T-helper 1 cell treated with Interleukin-12 subunit alpha and Interleukin-12 subunit beta and Interleukin-4 antibody, amounts not matched to agents 30 μg/mL and 1 μg/mL, for 36 hours (primary cell): ENCODE data around the gene C19orf85.

Experiments used
- H3K27ac Mint-ChIP-seq: one replicate; pipeline ENCODE4 v1.8.0; 2021; ENCODE audit warnings: mild to moderate bottlenecking, mixed read lengths
- H3K27me3 Mint-ChIP-seq: one replicate; pipeline ENCODE4 v1.8.0; 2021; ENCODE audit warnings: low read depth, mixed read lengths
- H3K36me3 Mint-ChIP-seq: one replicate; pipeline ENCODE4 v1.8.0; 2021; ENCODE audit warnings: low read depth, mixed read lengths
- H3K4me1 Mint-ChIP-seq: one replicate; pipeline ENCODE4 v1.8.0; 2021; ENCODE audit warnings: low read depth, mixed read lengths
- H3K4me3 Mint-ChIP-seq: one replicate; pipeline ENCODE4 v1.8.0; 2021; ENCODE audit warnings: mild to moderate bottlenecking, moderate library complexity, mixed read lengths
- H3K9me3 Mint-ChIP-seq: one replicate; pipeline ENCODE4 v1.8.0; 2021; ENCODE audit warnings: mixed read lengths

C19orf85 gene

DNA sequence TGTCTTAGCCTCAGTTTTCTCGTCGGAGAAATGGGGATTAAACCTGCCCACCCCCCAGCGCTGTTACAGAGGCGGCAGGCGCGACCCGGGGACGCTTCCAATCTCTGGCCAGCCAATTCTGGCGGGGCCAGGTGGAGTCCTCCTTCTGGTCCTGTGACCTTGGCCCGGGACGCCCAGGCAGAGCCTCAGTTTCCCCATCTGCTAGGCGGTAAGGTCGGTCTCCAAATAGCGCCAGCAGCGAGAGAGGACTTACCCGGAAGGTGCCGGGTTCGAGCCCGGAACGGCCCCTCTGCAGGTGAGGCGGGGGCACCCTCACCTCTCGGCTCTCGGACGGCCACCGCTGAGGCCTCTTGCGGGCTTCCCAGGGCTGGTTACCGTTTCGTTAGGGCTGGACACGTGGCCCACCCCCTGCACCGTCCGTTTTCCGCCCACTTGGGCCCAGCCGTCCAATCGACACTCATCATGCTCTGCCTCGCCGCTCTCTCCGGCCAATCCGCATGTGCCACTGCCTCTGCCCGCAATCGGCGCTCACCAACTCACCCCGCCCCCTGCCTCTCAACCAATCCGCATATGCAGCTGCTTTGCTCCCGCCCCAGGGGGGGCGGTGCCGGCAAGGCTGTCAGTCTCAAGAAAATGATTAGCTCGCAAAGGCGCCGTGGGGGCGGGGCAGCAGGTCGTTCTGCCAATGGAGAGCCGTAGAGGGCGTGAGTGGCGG is 3.1 kb downstream of the C19orf85 start, which contains the start of gene ISOC2:
ISOC2 (minus strand) TSS at position 384 of the 715 bp plus-strand sequence. CDS start 5,156 bp downstream, outside the sequence.
- H3K4me3 Mint-ChIP-seq, result peak within 1 kb of the TSS; percentile 86
- H3K9me3 Mint-ChIP-seq, result no peaks in the 10 kb centered on the region
- H3K36me3 Mint-ChIP-seq, result no peaks in the 10 kb centered on the region
- peaks cover 11% of the 10 kb centered on the region for H3K4me1 Mint-ChIP-seq
- H3K27ac Mint-ChIP-seq, result peak within 1 kb of the TSS; percentile 85
- H3K27me3 Mint-ChIP-seq, result peaks cover 10% of the 10 kb centered on the region

DNA sequence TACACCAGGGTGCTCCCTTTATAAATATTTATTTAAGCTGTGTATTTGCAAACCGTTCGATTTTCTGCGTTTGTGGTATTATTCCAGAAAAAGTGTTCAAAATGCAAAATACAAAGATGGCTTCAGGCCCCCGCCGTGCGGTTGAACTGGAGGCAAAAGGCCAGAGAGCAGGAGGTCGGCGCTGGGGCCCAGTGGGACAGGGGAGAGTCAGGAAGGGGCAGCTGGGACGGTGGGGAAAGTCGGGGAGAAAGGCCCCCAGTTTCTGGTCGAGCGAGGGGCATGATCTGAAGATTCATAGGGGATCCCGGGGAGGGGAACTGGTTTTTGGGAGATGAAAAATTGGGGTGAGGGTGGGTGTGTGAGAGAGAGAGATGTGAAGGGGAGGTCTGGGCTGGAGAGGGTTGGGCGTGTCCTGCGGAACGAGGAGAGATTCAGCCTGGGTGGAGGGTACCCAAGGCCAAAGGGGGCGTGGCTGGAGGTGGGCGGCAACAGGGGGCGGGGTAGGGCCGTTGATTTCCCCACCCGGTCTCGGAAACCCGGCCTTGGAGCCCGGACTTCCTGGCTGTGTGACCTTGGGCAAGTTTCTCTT is 3.8 kb downstream of the C19orf85 start:
- peaks cover 4% of the 10 kb centered on the region for H3K27me3 Mint-ChIP-seq
- peak overlapping the region; percentile 86 for H3K4me3 Mint-ChIP-seq
- no peaks in the 10 kb centered on the region for H3K36me3 Mint-ChIP-seq
- peak overlapping the region; percentile 36 for H3K27ac Mint-ChIP-seq
- peaks cover 11% of the 10 kb centered on the region for H3K4me1 Mint-ChIP-seq
- no peaks in the 10 kb centered on the region for H3K9me3 Mint-ChIP-seq

DNA sequence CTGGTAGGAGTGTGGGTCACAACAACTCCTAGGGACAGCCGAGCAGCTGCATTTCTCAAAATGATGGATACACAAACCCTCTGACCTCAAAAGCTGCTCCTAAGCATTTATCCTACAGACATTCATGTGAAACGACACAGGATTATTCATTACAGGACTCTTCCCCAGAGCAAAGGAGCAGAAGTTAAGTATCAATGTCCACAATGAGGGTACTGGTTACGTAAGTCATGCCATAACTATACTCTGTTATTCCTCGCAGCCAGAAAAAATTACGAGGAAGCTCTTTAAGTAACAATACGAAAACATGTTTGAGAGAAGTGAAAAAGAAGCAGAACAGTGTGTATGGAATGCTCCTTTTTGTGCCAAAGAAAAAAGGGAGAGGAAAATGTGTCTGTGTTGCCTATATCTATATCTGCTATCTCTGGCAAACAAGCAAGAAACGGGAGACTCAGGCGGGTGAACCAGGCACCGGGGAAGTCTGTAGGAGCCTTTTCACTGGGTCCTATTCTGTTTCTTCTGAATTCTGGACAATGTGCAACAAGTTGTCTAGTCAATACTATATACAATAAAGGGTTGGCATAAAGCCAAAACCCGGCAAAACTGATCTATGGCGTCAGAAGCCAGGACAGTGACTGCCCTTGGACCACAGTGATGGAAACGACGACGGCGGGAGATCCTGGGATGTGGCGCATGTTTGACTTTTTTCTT is 4.4 kb downstream of the C19orf85 start:
- H3K27ac Mint-ChIP-seq, result no peak overlapping the region
- no peaks in the 10 kb centered on the region for H3K9me3 Mint-ChIP-seq
- peaks cover 11% of the 10 kb centered on the region for H3K4me1 Mint-ChIP-seq
- H3K4me3 Mint-ChIP-seq, result peak overlapping the region; percentile 86
- H3K27me3 Mint-ChIP-seq, result peaks cover 4% of the 10 kb centered on the region
- no peaks in the 10 kb centered on the region for H3K36me3 Mint-ChIP-seq

DNA sequence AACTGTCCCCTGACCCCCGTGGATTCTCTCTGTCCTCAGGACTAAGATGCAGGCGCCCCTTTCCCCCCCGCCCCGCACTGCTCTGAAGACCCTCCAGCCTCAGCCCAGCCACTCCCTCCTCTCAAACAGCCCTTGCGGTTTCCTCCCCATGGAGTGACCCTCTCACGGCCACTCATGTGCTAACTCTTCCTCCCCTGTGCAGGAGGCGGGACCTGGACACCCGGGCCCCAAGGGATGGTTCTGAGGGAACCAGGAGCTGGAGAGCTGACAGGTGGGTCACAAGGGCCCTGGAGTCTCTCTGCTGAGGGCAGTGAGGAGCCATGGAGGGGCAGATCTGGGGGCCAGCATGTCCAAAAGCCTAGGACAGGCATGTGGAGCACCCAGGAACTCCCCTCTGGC is 5.0 kb downstream of the C19orf85 start:
- Mint-ChIP-seq H3K27ac (no peak overlapping the region), H3K27me3 (peaks cover 7% of the 10 kb centered on the region), H3K4me1 (peaks cover 11% of the 10 kb centered on the region), H3K9me3 (no peaks in the 10 kb centered on the region), H3K4me3 (no peak overlapping the region), H3K36me3 (no peaks in the 10 kb centered on the region)

DNA sequence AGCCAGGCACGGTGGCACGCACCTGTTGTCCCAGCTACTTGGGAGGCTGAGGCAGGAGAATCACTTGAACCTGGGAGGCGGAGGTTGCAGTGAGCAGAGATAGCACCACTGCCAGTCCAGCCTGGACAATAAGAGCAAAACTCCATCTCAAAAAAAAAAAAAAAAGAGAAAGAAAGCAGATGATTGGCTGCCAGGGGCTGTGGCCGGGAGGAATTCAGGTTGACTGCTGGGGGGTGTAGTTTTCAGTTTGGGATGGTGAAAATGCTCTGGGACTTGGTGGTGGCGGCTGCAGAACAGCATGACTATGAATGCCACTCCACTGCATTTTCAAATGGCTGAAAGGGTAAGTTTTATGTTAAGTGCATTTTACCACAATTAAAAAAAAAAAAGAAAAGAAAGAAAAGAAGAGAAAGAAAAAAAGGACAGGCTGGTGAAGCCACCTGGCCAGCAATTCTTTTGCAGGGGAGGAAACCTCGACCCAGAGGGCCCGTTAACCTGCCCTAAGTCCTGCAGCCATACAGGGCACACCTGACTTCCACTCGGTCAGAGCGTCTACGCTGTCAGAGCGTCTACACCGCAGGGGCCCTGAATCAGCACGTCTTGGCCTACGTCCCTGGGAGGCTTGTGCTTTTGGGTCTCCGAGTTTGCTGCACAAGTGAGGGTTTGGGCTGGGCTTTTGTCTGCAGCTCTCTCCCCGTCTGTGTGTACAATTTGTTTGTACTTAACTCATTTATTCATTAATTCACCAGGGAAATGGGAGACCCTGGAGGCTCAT is 6.7 kb downstream of the C19orf85 start:
- Mint-ChIP-seq H3K4me1 (peaks cover 13% of the 10 kb centered on the region), H3K27me3 (peaks cover 21% of the 10 kb centered on the region), H3K27ac (no peak overlapping the region), H3K36me3 (peaks cover 3% of the 10 kb centered on the region), H3K9me3 (no peaks in the 10 kb centered on the region), H3K4me3 (no peak overlapping the region)

DNA sequence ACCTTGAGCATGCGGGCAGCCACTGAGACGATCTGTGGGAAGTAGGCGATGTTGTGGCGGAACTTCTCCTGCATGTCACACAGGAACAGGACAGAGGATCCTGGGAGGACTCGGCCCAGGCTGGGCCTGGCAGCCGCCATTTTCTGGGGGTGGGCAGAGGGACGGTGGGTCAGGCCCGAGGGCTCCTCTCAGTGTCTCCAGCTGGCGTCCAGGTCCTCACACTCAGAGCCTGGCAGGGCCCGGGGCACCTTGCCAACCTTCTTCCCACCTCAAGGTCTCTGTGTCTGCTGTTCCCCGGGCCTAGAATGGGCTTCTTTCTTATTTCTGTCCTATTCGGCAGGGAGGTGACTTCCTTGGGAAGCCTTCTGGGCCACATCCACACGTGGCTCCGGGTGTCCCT is 8.2 kb downstream of the C19orf85 start:
- Mint-ChIP-seq H3K9me3 (no peaks in the 10 kb centered on the region), H3K27ac (no peak overlapping the region), H3K27me3 (peaks cover 27% of the 10 kb centered on the region), H3K36me3 (peaks cover 3% of the 10 kb centered on the region), H3K4me3 (no peak overlapping the region), H3K4me1 (peaks cover 8% of the 10 kb centered on the region)

GRCh38 chr19:55455576-55456235 is 8.8 kb downstream of the C19orf85 start:
- Mint-ChIP-seq H3K27me3 (peaks cover 31% of the 10 kb centered on the region), H3K4me3 (no peak overlapping the region), H3K4me1 (peaks cover 5% of the 10 kb centered on the region), H3K27ac (no peak overlapping the region), H3K9me3 (no peaks in the 10 kb centered on the region), H3K36me3 (peaks cover 3% of the 10 kb centered on the region)

- Mint-ChIP-seq H3K4me1 (peaks cover 4% of the 10 kb centered on the region), H3K36me3 (peaks cover 3% of the 10 kb centered on the region), H3K4me3 (no peak overlapping the region), H3K27ac (no peak overlapping the region), H3K9me3 (no peaks in the 10 kb centered on the region), H3K27me3 (peaks cover 36% of the 10 kb centered on the region)
Observed at GRCh38 chr19:55454787-55455243, 9.7 kb downstream of the C19orf85 start.

DNA sequence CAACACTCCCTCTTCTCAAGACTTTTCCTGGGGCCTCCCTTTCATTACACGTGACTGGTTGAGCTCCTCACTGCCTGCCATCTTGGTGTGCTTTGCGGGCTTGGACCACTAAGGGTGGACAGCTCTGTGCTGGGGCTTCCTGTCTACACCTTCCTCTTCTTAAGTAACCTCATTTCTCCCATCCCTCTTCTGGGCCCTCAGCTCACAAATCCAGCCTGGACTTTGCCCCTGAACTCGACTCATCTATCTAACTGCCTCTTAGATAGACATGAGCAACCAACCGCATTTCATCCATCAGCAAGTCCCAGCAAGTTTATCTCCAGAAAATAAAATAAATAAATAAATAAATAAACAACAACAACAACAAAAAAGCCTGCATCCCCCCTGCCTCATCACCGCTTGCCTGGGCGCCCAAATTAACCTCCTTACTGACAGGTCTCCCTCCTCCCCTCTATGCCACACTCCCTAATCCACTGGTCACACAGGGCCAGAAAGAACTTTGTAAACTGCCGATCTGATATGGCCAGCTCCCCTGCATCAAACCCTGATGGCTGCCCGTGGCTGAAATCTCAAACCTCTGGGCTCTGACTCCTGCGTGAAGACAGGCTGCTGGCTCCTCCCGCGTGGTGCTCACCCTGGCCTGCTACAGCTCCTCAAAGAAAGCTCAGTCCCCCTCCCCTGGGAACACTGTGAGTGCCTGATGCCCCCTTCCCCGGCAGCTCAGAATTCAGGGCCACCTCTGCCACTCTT is 10.9 kb downstream of the C19orf85 start:
- peaks cover 4% of the 10 kb centered on the region for H3K4me1 Mint-ChIP-seq
- peaks cover 3% of the 10 kb centered on the region for H3K36me3 Mint-ChIP-seq
- no peak overlapping the region for H3K4me3 Mint-ChIP-seq
- H3K27ac Mint-ChIP-seq, result peak overlapping the region; percentile 10
- no peaks in the 10 kb centered on the region for H3K9me3 Mint-ChIP-seq
- H3K27me3 Mint-ChIP-seq, result peaks cover 36% of the 10 kb centered on the region

- peaks cover 4% of the 10 kb centered on the region for H3K4me1 Mint-ChIP-seq
- no peak overlapping the region for H3K27ac Mint-ChIP-seq
- H3K27me3 Mint-ChIP-seq, result peaks cover 36% of the 10 kb centered on the region
- H3K36me3 Mint-ChIP-seq, result peaks cover 3% of the 10 kb centered on the region
- H3K9me3 Mint-ChIP-seq, result no peaks in the 10 kb centered on the region
- H3K4me3 Mint-ChIP-seq, result no peak overlapping the region
Observed at GRCh38 chr19:55452749-55453346, 11.7 kb downstream of the C19orf85 start.

DNA sequence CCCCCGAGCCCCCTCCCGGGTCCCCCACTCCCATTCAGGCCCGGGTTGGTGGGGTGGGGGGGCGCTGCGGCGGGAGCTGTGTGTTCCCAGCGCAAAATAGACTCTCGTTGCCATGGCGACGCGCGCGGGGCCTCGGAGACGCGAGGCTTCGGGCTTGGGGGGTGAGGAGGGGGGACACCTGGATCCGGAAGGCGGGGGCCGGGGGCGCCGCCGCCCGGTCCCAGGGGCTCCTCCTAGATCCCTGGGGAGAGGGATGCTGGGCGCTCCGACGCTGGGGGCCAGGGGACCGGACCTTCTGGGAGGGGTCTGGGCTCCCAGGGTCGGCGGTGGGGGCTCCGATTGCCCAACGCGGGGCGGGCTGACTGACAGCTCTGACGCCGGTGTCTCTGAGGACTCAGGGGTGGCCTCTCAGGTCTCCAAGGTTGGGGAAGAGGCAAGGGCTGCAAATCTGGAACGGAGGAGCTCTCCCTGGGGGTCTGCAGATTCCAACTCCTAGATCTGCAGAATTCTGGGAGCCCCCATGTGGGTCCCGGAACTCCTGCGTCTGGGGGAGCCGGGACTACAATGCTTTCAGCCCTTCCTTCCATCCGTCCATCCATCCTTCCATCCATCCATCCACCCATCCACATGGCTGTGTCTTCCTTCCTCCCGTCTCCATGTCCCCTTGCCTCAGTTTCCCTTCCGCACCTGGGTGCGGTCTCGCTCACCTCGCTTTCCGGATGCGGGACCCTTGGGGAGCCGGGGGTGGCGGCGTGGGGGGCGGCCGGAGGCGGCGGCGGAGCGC is 12.4 kb downstream of the C19orf85 start:
- peaks cover 3% of the 10 kb centered on the region for H3K36me3 Mint-ChIP-seq
- peaks cover 4% of the 10 kb centered on the region for H3K4me1 Mint-ChIP-seq
- H3K4me3 Mint-ChIP-seq, result no peak overlapping the region
- no peak overlapping the region for H3K27ac Mint-ChIP-seq
- H3K9me3 Mint-ChIP-seq, result no peaks in the 10 kb centered on the region
- peaks cover 36% of the 10 kb centered on the region for H3K27me3 Mint-ChIP-seq

- H3K4me1 Mint-ChIP-seq, result peaks cover 4% of the 10 kb centered on the region
- no peak overlapping the region for H3K27ac Mint-ChIP-seq
- no peaks in the 10 kb centered on the region for H3K9me3 Mint-ChIP-seq
Observed at GRCh38 chr19:55451163-55451964, 13.2 kb downstream of the C19orf85 start.

More at GRCh38 chr19:55451163-55451964, 13.2 kb downstream of the C19orf85 start:
- Mint-ChIP-seq H3K27me3 (peaks cover 36% of the 10 kb centered on the region), H3K36me3 (peaks cover 3% of the 10 kb centered on the region), H3K4me3 (peak overlapping the region; percentile 15)
